ENCODE data around the gene TMPRSS15.

DNA sequence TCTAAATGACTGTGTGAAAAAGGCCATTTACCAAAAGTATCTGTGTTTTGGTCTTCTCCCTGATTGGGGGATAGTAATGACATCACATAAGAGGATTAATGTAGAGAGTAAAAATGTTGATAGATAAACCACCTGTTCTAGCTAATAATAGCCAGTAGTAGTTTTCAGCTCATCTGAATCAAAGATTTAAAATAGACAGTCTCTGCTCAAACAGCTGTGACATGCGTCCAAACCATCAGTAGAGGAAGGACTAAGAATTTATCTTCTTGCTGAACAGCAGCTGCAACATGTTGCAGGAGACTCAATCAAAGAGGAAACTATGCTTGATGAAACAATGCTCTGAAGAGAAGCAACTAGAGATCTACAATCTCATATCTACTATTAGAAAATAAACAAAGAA, 21.4 kb downstream of the TMPRSS15 start:
- TF ChIP-seq ZNF2 (tag by site-specific recombination; IDR thresholded peaks at IDR 0.05) (no peak), ATF2 (tag by site-specific recombination; IDR thresholded peaks at IDR 0.05; ENCODE audit: low read depth) (no peak), KLF9 (tag by site-specific recombination; IDR thresholded peaks at IDR 0.05; ENCODE audit: low read depth) (no peak), REST (tag by site-specific recombination; IDR thresholded peaks at IDR 0.05) (no peak), ZNF580 (tag by site-specific recombination; IDR thresholded peaks at IDR 0.05) (no peak), ZBTB26 (tag by site-specific recombination; optimal IDR thresholded peaks at IDR 0.05) (no peak), ZNF121 (tag by site-specific recombination; IDR thresholded peaks at IDR 0.05) (no peak), ZSCAN18 (tag by site-specific recombination; IDR thresholded peaks at IDR 0.05) (no peak), OVOL3 (tag by site-specific recombination; IDR thresholded peaks at IDR 0.05) (no peak)
- TF ChIP-seq, protein P1, sequence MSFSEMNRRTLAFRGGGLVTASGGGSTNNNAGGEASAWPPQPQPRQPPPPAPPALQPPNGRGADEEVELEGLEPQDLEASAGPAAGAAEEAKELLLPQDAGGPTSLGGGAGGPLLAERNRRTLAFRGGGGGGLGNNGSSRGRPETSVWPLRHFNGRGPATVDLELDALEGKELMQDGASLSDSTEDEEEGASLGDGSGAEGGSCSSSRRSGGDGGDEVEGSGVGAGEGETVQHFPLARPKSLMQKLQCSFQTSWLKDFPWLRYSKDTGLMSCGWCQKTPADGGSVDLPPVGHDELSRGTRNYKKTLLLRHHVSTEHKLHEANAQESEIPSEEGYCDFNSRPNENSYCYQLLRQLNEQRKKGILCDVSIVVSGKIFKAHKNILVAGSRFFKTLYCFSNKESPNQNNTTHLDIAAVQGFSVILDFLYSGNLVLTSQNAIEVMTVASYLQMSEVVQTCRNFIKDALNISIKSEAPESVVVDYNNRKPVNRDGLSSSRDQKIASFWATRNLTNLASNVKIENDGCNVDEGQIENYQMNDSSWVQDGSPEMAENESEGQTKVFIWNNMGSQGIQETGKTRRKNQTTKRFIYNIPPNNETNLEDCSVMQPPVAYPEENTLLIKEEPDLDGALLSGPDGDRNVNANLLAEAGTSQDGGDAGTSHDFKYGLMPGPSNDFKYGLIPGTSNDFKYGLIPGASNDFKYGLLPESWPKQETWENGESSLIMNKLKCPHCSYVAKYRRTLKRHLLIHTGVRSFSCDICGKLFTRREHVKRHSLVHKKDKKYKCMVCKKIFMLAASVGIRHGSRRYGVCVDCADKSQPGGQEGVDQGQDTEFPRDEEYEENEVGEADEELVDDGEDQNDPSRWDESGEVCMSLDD (tag by site-specific recombination; IDR thresholded peaks at IDR 0.05): no peak
- TF ChIP-seq, protein P2, sequence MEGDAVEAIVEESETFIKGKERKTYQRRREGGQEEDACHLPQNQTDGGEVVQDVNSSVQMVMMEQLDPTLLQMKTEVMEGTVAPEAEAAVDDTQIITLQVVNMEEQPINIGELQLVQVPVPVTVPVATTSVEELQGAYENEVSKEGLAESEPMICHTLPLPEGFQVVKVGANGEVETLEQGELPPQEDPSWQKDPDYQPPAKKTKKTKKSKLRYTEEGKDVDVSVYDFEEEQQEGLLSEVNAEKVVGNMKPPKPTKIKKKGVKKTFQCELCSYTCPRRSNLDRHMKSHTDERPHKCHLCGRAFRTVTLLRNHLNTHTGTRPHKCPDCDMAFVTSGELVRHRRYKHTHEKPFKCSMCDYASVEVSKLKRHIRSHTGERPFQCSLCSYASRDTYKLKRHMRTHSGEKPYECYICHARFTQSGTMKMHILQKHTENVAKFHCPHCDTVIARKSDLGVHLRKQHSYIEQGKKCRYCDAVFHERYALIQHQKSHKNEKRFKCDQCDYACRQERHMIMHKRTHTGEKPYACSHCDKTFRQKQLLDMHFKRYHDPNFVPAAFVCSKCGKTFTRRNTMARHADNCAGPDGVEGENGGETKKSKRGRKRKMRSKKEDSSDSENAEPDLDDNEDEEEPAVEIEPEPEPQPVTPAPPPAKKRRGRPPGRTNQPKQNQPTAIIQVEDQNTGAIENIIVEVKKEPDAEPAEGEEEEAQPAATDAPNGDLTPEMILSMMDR (tag by site-specific recombination; IDR thresholded peaks at IDR 0.05): no peak
- TF ChIP-seq, protein P3, sequence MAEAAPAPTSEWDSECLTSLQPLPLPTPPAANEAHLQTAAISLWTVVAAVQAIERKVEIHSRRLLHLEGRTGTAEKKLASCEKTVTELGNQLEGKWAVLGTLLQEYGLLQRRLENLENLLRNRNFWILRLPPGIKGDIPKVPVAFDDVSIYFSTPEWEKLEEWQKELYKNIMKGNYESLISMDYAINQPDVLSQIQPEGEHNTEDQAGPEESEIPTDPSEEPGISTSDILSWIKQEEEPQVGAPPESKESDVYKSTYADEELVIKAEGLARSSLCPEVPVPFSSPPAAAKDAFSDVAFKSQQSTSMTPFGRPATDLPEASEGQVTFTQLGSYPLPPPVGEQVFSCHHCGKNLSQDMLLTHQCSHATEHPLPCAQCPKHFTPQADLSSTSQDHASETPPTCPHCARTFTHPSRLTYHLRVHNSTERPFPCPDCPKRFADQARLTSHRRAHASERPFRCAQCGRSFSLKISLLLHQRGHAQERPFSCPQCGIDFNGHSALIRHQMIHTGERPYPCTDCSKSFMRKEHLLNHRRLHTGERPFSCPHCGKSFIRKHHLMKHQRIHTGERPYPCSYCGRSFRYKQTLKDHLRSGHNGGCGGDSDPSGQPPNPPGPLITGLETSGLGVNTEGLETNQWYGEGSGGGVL (tag by site-specific recombination; IDR thresholded peaks at IDR 0.05): no peak
- TF ChIP-seq, protein P4, sequence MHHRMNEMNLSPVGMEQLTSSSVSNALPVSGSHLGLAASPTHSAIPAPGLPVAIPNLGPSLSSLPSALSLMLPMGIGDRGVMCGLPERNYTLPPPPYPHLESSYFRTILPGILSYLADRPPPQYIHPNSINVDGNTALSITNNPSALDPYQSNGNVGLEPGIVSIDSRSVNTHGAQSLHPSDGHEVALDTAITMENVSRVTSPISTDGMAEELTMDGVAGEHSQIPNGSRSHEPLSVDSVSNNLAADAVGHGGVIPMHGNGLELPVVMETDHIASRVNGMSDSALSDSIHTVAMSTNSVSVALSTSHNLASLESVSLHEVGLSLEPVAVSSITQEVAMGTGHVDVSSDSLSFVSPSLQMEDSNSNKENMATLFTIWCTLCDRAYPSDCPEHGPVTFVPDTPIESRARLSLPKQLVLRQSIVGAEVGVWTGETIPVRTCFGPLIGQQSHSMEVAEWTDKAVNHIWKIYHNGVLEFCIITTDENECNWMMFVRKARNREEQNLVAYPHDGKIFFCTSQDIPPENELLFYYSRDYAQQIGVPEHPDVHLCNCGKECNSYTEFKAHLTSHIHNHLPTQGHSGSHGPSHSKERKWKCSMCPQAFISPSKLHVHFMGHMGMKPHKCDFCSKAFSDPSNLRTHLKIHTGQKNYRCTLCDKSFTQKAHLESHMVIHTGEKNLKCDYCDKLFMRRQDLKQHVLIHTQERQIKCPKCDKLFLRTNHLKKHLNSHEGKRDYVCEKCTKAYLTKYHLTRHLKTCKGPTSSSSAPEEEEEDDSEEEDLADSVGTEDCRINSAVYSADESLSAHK (tag by site-specific recombination; IDR thresholded peaks at IDR 0.05): no peak
